HG02970 (cell line): ENCODE results near the gene PACSIN1.

Experiments used
- ATAC-seq: cut with Tn5 transposase; IDR thresholded peaks from one replicate; pipeline ENCODE4 v1.9.1; 2021; ENCODE audit warnings: mild to moderate bottlenecking, moderate library complexity, moderate number of reproducible peaks; ENCODE audit not compliant: unreplicated experiment, low FRiP score

Gene PACSIN1

GRCh38 chr6:34558172-34558714, 92.4 kb downstream of the PACSIN1 start:
- ATAC-seq: no peak

- ATAC-seq: no peak
Observed at GRCh38 chr6:34559651-34560365, 93.9 kb downstream of the PACSIN1 start.

- ATAC-seq: no peak
Observed at GRCh38 chr6:34560366-34561226, 94.7 kb downstream of the PACSIN1 start.

- no peak for ATAC-seq
Observed at GRCh38 chr6:34561227-34561530, 95.3 kb downstream of the PACSIN1 start.

- ATAC-seq: no peak
Observed at GRCh38 chr6:34562350-34562749, 96.5 kb downstream of the PACSIN1 start.

GRCh38 chr6:34562861-34563512, 97.1 kb downstream of the PACSIN1 start:
- ATAC-seq: no peak

- no peak for ATAC-seq
Observed at GRCh38 chr6:34563513-34563870, 97.6 kb downstream of the PACSIN1 start.

- no peak for ATAC-seq
Observed at GRCh38 chr6:34564181-34564580, 98.3 kb downstream of the PACSIN1 start.

GRCh38 chr6:34565722-34566137, 99.9 kb downstream of the PACSIN1 start:
- no peak for ATAC-seq

GRCh38 chr6:34566830-34567546, 101.1 kb downstream of the PACSIN1 start:
- no peak for ATAC-seq

- ATAC-seq: no peak
Observed at GRCh38 chr6:34568341-34569201, 102.7 kb downstream of the PACSIN1 start.

- ATAC-seq: no peak
Observed at GRCh38 chr6:34569361-34569973, 103.6 kb downstream of the PACSIN1 start.

GRCh38 chr6:34570066-34570833, 104.4 kb downstream of the PACSIN1 start:
- no peak for ATAC-seq

GRCh38 chr6:34571388-34571787, 105.5 kb downstream of the PACSIN1 start:
- no peak for ATAC-seq

- no peak for ATAC-seq
Observed at GRCh38 chr6:34572021-34572420, 106.1 kb downstream of the PACSIN1 start.

GRCh38 chr6:34572585-34572984, 106.7 kb downstream of the PACSIN1 start:
- ATAC-seq: no peak

- no peak for ATAC-seq
Observed at GRCh38 chr6:34573567-34574183, 107.8 kb downstream of the PACSIN1 start.

- no peak for ATAC-seq
Observed at GRCh38 chr6:34574647-34575293, 108.9 kb downstream of the PACSIN1 start.
